Measurements from ENCODE around the gene TPPP2.

TPPP2 gene

GRCh38 chr14:21057803-21058675 is 28.0 kb downstream of the TPPP2 start, which contains the start of gene RNASE8:
TSS of gene RNASE8 (plus strand) at chr14:21057822. CDS start at chr14:21057893, 71 bp downstream.
- no peak for DNase-seq (ENCODE audit: low read depth in 2 of 2)

GRCh38 chr14:21058903-21059302 is 28.9 kb downstream of the TPPP2 start:
- no peak for DNase-seq (ENCODE audit: low read depth in 2 of 2)

GRCh38 chr14:21059842-21060613 is 30.0 kb downstream of the TPPP2 start:
- DNase-seq (ENCODE audit: low read depth in 2 of 2): no peak

GRCh38 chr14:21060614-21061346 is 30.8 kb downstream of the TPPP2 start:
- DNase-seq (ENCODE audit: low read depth in 2 of 2): no peak

GRCh38 chr14:21061347-21061668 is 31.3 kb downstream of the TPPP2 start:
- no peak for DNase-seq (ENCODE audit: low read depth in 2 of 2)

- DNase-seq (ENCODE audit: low read depth in 2 of 2): no peak
These were observed 33.5 kb downstream of the TPPP2 start for GRCh38 chr14:21063479-21063878.

- no peak for DNase-seq (ENCODE audit: low read depth in 2 of 2)
These were observed 37.0 kb downstream of the TPPP2 start for GRCh38 chr14:21066882-21067502.

- DNase-seq (ENCODE audit: low read depth in 2 of 2): no peak
These were observed 38.7 kb downstream of the TPPP2 start for GRCh38 chr14:21068521-21069387.

- no peak for DNase-seq (ENCODE audit: low read depth in 2 of 2)
These were observed 39.5 kb downstream of the TPPP2 start for GRCh38 chr14:21069388-21070082.

GRCh38 chr14:21070083-21070609 is 40.1 kb downstream of the TPPP2 start, which contains the start of gene ARHGEF40:
TSS of gene ARHGEF40 (plus strand) at chr14:21070304. CDS start at chr14:21070397, 93 bp downstream.
- no peak for DNase-seq (ENCODE audit: low read depth in 2 of 2)

GRCh38 chr14:21070610-21071224 is 40.7 kb downstream of the TPPP2 start:
- no peak for DNase-seq (ENCODE audit: low read depth in 2 of 2)

GRCh38 chr14:21071225-21072030 is 41.4 kb downstream of the TPPP2 start:
- DNase-seq (ENCODE audit: low read depth in 2 of 2): peak; percentile 40 to 47

- no peak for DNase-seq (ENCODE audit: low read depth in 2 of 2)
These were observed 42.0 kb downstream of the TPPP2 start for GRCh38 chr14:21072031-21072473.

- no peak for DNase-seq (ENCODE audit: low read depth in 2 of 2)
These were observed 42.8 kb downstream of the TPPP2 start for GRCh38 chr14:21072781-21073339.

GRCh38 chr14:21073921-21074320 is 43.9 kb downstream of the TPPP2 start:
- DNase-seq (ENCODE audit: low read depth in 2 of 2): no peak

- DNase-seq (ENCODE audit: low read depth in 2 of 2): no peak
These were observed 44.6 kb downstream of the TPPP2 start for GRCh38 chr14:21074398-21075272.

Measured in stimulated activated CD8-positive, alpha-beta memory T cell treated with anti-CD3 and anti-CD28 coated beads, Interleukin-2, amount 100 ng/mL, for 48 hours (primary cell).